GM18498 (cell line): ENCODE results near the gene KCNJ12.
"Not testable (repeated sequence)": the region's sequence is repeated elsewhere in the genome, so short reads cannot be mapped to it uniquely, and the experiment has no call there.

Experiments used
- ATAC-seq: cut with Tn5 transposase; IDR thresholded peaks from one replicate; pipeline ENCODE4 v1.9.1; 2021; ENCODE audit warnings: mild to moderate bottlenecking, moderate library complexity; ENCODE audit not compliant: unreplicated experiment

KCNJ12 gene

GRCh38 chr17:21418446-21419298, 42.5 kb downstream of the KCNJ12 start:
- ATAC-seq, result no peak

- no peak for ATAC-seq
Observed at GRCh38 chr17:21419299-21420239, 43.4 kb downstream of the KCNJ12 start.

DNA sequence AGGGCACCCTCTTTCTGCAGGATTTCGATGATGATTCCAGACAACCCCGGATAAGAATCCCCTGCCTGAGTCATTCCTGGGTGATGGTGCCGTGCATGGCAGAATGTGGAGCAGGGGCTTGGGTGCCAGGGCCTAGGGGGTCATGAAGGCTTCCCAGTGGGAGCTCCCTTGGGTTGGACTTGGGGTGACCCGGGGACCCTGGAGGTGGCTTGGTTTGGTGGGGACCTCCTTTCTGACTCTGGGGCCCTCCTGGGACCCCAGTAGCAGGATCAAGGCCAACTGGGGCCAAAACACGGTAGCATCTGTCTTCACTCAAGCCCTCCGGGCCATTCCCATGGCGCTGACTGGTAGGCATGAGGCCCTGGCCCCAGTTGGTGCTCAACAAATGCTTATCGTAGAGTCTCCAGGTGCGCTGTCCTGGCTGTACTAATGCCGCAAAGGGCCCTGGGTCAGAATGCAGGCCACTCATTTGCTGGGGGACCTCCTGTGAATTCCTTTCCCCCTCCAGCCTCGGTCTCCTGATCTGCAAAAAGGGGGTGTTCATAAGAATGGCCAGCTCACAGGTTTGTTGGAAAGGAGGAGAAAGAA, 44.4 kb downstream of the KCNJ12 start:
- not testable (repeated sequence) for ATAC-seq

DNA sequence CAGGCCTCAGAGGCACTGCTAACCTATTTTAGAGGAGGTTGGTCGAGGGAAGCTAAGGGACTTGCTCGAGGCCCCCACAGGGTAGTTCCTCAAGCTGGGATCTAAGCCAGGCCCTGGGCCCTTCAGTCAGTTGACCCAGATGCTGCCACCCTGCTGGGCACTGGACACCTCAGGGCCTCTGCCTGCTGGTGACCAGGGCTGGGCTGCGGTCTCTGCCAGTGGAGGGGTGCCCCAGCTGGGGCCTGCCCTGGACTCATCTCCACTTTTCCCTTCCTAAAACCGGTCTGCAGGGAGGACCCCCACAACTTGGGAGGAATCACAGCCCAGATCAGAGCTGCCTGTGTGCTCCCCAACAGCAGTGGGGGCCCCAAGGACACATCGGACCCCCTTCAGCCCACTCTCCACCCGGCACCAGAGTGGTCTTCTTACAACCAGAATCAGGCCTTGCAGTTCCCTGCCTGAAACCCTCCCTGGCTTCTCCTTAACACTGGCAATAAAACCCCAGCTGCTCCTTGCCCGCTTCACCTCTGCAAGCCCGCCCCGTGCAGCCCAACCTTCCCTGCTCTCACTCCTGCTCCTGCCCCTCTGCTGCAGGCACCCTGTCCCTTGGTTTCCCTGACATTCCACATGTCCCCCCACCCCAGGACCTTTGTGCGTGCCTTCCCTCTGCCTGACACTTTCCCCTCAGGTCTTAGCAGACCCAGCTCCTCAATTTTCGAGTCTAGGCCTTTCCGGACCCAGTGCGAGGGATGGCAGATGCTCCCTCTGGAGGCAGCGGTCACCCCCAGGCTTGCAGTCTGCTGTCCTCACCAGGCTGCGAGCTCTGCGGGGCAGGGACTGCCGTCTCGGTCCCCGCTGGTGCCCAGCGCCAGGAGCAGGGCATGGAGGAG, 45.5 kb downstream of the KCNJ12 start:
- not testable (repeated sequence) for ATAC-seq

DNA sequence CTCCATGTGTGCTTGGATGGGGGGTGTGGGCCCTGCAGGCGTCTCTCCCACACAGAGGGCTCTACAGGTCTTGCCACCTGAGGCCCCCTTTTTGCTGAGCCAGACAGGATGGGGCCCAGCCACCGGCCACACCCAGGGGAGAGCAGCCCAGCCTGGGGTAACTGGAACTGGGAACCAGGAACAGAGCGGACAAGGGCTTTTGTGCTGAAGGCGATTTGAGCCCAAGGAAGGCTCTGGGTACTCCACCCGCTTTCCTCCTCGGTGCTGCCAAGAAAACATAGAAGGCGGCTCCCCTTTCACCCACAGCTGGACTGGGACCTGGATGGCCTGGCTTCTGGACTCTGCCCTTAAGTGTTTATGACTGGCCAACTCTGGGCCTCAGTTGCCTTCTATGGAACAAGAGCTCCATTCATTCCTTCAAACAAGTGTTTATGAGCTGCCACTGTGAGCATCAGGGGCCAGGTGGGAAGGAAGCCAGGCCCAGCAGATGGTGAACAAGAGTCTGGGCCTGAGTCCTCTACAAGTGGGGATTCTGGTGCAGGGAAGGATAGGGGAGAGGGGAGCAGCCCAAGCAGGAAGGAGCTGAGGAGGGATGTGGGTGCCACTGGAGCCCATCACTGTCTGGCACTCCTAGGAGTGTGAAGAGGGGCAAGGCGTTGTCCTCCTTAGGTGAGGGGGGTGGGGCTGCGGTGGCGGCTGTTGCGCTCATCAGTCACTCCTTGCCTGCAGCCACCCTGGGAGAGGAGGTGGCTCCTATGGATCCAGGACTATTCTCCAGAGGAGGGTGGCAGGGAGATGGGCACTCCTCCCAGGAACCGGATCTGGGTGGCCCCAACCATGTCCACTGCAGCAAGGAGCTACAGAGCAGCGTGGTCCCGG, 46.4 kb downstream of the KCNJ12 start:
- ATAC-seq, result not testable (repeated sequence)

DNA sequence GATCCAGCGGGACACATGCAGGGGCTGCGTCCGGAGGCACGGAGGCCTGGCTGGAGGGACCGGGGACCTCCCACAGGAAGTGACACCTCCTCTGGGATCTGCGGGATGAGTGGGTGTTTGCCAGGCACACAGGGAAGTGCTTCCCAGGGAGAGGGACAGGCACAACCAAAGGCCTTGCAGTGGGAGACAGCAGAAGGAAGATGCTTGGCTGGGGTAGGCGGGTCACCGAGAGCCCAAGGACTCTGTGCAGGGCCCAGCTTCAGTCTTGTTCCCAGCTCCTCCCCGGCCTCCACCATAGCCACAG, 47.0 kb downstream of the KCNJ12 start:
- not testable (repeated sequence) for ATAC-seq

GRCh38 chr17:21424697-21425096, 48.5 kb downstream of the KCNJ12 start:
- ATAC-seq, result not testable (repeated sequence)

- ATAC-seq, result no peak
Observed at GRCh38 chr17:21425321-21425720, 49.2 kb downstream of the KCNJ12 start.

DNA sequence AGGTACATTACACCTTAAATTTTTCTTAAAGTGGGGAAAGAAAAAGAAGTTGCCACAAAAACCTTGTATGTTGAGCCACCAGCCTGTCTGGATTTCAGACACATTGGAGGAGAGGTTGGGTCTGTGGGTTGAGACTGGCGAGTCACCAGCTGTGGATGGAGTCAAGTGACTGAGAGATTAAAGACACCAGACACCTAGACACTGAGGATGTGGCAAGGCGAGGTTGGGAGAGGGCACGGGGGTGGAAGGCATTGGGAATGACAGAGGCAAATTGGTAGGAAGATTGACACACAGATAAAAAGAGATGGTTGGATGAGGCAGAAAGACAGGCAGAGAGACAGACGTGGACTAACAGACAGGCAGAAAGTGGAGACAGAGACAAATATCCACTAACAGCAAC, 49.6 kb downstream of the KCNJ12 start:
- no peak for ATAC-seq

DNA sequence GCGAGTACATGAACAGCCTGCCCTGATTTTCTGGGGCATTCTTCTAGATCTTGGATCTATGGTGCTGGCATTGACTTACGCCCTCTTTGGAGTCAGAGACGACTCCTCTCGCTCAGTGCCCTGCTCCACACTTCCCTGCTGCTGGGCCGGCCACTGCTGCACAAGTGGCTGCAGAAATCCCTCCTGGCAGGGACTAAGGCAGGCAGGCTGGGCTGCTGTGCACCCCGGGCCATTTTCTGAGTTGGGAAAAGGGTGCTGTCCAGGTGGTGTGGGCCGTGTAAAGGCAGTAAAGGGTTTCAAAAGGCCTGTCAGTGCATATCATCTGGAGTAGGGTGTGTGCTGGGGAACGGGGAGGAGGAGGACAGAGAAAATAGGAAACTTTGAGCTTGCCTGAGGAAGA, 50.1 kb downstream of the KCNJ12 start:
- ATAC-seq, result not testable (repeated sequence)

DNA sequence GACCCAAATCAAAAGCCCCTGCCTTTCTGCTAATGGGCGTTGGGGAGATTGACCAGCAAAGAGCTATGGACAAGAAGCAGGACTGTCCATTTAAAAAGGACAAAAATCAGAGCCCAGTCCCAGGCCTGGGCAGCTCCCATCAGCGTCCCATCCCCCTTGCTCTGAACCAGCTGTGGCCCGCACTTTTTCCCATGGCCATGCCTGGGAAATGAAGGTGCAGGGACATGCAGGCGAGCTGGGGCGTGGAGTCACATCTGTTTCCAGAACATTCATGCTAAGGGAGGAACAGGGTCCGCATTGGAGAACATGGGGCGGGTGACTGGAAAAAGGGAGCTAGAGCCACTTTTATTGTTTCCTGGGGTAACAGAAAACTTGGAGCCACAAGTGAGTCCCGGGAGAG, 50.7 kb downstream of the KCNJ12 start:
- ATAC-seq, result not testable (repeated sequence)

DNA sequence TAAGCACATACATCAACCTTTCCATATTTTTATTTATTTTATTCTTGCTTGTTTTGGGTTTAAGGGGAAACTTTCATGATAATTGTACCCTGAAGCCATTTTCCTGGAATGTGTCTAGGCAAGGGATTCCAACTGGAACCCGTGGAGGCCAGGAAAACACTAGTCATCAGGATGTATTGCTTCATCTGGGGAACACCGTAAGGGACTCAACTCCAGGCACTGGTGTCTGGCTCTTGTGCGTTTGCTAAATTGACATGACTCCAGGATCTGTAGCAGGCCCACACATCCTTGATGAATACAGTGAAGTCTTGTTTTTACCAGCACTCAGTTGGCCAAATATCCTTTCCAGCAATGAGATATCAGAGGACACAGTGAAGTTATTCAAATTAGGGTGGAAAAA, 51.6 kb downstream of the KCNJ12 start:
- not testable (repeated sequence) for ATAC-seq

DNA sequence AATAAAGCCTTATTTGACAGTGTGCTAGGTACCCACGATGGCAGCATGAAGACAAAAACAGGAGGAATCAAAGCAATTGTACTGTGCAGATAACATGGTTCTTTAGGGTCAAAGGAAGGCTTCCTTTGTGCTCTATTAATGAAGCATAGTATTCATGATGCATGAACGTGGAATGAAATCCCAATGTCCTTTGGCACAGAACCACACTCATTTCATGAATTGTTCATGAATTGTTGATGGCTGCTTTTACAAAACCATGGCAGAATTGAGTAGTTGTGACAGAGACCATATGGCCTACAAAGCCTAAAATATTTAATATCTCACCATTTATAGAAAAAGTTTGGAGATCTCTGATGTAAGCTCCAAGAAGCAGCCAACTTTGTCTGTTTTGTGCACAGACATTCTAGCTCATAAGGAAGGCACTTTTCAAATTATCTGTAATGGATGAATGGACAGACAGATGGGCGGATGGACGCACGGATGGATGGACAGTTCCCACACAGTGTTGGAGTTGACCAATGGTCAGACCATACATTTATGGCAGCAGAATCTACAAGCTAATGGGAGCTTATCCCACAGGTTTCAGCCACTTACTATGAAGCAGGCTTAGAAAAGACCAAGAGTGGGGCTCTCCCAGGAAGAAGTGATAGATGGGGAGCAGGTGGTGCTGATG, 52.7 kb downstream of the KCNJ12 start:
- ATAC-seq, result not testable (repeated sequence)

DNA sequence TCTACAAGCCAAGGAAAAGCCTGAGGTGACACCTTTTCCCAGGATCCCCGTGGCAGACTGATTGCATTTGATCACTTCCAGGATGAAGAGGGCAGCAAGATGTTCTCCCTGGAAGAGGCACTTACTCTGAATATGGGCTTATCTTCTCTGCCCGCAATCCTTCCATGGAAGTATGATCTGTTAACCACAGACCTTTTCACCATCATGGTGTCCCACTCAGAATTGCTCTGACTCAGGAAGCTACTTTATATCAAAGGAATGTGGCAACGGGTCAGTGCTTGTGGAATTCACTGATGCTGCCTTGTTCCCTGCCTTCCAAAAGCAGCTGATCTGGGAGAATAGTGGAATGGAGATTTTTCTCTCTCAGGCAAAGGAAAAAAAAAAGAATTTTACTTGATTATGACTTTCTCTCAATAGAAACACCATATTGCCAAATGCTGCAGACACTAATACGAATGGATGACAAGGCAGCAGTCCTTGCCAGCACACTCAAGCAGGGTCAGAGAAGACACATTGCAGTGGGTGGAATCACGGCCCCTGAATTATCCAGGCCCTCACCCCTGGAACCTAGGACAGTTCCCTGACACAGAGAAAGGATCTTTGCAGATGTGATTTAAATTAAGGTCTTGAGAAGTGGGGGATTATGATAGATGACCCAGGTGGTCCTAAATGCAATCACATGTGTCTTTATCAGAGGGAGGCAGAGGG, 53.9 kb downstream of the KCNJ12 start:
- ATAC-seq, result not testable (repeated sequence)

DNA sequence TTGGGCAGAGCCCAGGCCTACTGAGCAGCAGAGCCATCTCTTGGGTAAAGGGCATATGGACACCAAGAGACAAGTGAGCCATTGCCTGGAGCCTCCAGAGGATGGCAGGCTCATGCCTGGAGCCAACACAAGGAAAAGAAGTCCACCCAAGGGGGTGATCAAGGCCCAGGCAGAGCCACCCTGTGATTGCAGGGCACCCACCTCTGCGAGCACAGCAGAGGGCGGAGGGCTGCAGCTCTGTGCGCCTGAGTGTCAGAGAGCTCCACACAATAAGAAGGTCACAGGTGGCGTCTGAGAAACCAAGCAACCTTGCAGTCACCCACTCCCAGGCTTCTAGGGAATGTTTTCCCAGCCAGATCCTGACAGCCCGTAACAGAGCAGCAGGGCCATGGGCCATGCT, 57.8 kb downstream of the KCNJ12 start:
- not testable (repeated sequence) for ATAC-seq

- not testable (repeated sequence) for ATAC-seq
Observed at GRCh38 chr17:21434976-21435375, 58.8 kb downstream of the KCNJ12 start.

GRCh38 chr17:21436481-21436880, 60.3 kb downstream of the KCNJ12 start:
- not testable (repeated sequence) for ATAC-seq
